Brain microvascular endothelial cell (primary cell): ENCODE results near the gene LIN37.
A peak's percentile ranks its signal among the peaks of the same experiment; 100 is the strongest.

Source experiments
- DNase-seq: peaks from one replicate; pipeline ENCODE4 v3.0.0-alpha.2; 2020
- H3K27ac ChIP-seq: fragments of 250-450 bp; sonication (Bioruptor Pico); 2 replicates; pipeline ENCODE4 v1.5.1; 2020; ENCODE audit warnings: mild to moderate bottlenecking, moderate library complexity
- H3K27me3 ChIP-seq: fragments of 250-450 bp; sonication (Bioruptor Pico); replicated peaks from 2 replicates; pipeline ENCODE4 v1.5.1; 2020; ENCODE audit warnings: mild to moderate bottlenecking
- H3K36me3 ChIP-seq: fragments of 250-450 bp; sonication (Bioruptor Pico); replicated peaks from 2 replicates; pipeline ENCODE4 v1.5.1; 2020; ENCODE audit warnings: mild to moderate bottlenecking
- H3K4me3 ChIP-seq: 2 replicates; pipeline ENCODE4 v1.5.1; 2011; ENCODE audit warnings: low read depth, mild to moderate bottlenecking, control low read depth, low read length, moderate library complexity
- CTCF ChIP-seq: IDR thresholded peaks from 2 replicates; pipeline ENCODE4 v1.5.1; 2011; ENCODE audit warnings: low read depth, mild to moderate bottlenecking, moderate library complexity, low read length, control low read depth, inconsistent platforms; ENCODE audit errors: missing control alignments
- in situ Hi-C: cut with HindIII; loops from 2 replicates; pipeline ENCODE4 v1.10.0; 2017; ENCODE audit warnings: low sequenced_read_pairs, low pct_ligation_motif_present

LIN37 gene

GRCh38 chr19:35748106-35749020, at the start of gene LIN37:
TSS of gene LIN37 (plus strand) at chr19:35748576. CDS start at chr19:35748725, 149 bp downstream.
- DNase-seq, result peak; percentile 99
- Histone ChIP-seq H3K27ac (peak within 1 kb of the TSS; percentile 35), H3K27me3 (no peaks in the 10 kb centered on the region), H3K4me3 (peak within 1 kb of the TSS; percentile 100), H3K36me3 (peaks cover 14% of the 10 kb centered on the region)
- TF ChIP-seq CTCF, result peak; percentile 14
- in situ Hi-C loops, result no loop called here

- TF ChIP-seq CTCF, result no peak
- Histone ChIP-seq H3K27ac (no peak overlapping the region), H3K36me3 (no peaks in the 10 kb centered on the region), H3K4me3 (peak overlapping the region; percentile 62), H3K27me3 (no peaks in the 10 kb centered on the region)
- DNase-seq, result peak; percentile 98
- in situ Hi-C loops, result no loop called here
Observed at GRCh38 chr19:35702223-35703012, 46.0 kb upstream of the LIN37 start.

- H3K27ac ChIP-seq, result no peak overlapping the region
- H3K4me3 ChIP-seq, result no peak overlapping the region
- DNase-seq, result no peak
- H3K36me3 ChIP-seq, result no peaks in the 10 kb centered on the region
- TF ChIP-seq CTCF, result no peak
- H3K27me3 ChIP-seq, result no peaks in the 10 kb centered on the region
- in situ Hi-C loops, result no loop called here
Observed at GRCh38 chr19:35703343-35703742, 45.0 kb upstream of the LIN37 start.

- no peaks in the 10 kb centered on the region for H3K36me3 ChIP-seq
- H3K4me3 ChIP-seq, result no peak within 1 kb of the TSS
- in situ Hi-C loops, result no loop called here
- TF ChIP-seq CTCF, result no peak
- H3K27ac ChIP-seq, result no peak within 1 kb of the TSS
- no peaks in the 10 kb centered on the region for H3K27me3 ChIP-seq
- DNase-seq, result peak; percentile 56
Observed at GRCh38 chr19:35704218-35704617, 44.2 kb upstream of the LIN37 start, which contains the start of gene ZBTB32. TSS of gene ZBTB32 (plus strand) at chr19:35704558. CDS start at chr19:35714627, 10,069 bp downstream.

- Histone ChIP-seq H3K4me3 (no peak overlapping the region), H3K36me3 (no peaks in the 10 kb centered on the region), H3K27me3 (no peaks in the 10 kb centered on the region), H3K27ac (no peak overlapping the region)
- no peak for TF ChIP-seq CTCF
- in situ Hi-C loops, result no loop called here
- no peak for DNase-seq
Observed at GRCh38 chr19:35708391-35708790, 40.0 kb upstream of the LIN37 start.
